DND-41 (cell line): Measurements from ENCODE around the gene MTG1.

ENCODE experiments used
- ATAC-seq: fragments of 200-7000 bp; cut with Tn5 transposase; 3 replicates; pipeline ENCODE4 v1.9.1; 2021; ENCODE audit warnings: low read depth; ENCODE audit not compliant: insufficient read depth
- DNase-seq: peaks from one replicate; pipeline ENCODE4 v3.0.0-alpha.2; 2020
- H2AFZ ChIP-seq: 2 replicates; pipeline ENCODE4 v1.6.0; 2012; ENCODE audit warnings: low read depth, low read length
- H3K27ac ChIP-seq: 2 replicates; pipeline ENCODE4 v1.5.1; 2012; ENCODE audit warnings: low read length, inconsistent platforms
- H3K27me3 ChIP-seq: fragments of 200-600 bp; sonication (generic); 2 replicates; pipeline ENCODE4 v1.6.0; 2012; ENCODE audit warnings: low read length, mild to moderate bottlenecking, inconsistent platforms; ENCODE audit not compliant: insufficient read depth, poor library complexity
- H3K36me3 ChIP-seq: 2 replicates; pipeline ENCODE4 v1.5.1; 2012; ENCODE audit warnings: low read length, inconsistent platforms; ENCODE audit not compliant: insufficient read depth
- H3K4me1 ChIP-seq: 2 replicates; pipeline ENCODE4 v1.5.1; 2012; ENCODE audit warnings: mild to moderate bottlenecking, low read length; ENCODE audit not compliant: insufficient read depth
- H3K4me2 ChIP-seq: 2 replicates; pipeline ENCODE4 v1.6.0; 2012; ENCODE audit warnings: mild to moderate bottlenecking, moderate library complexity, low read length, inconsistent platforms; ENCODE audit not compliant: insufficient read depth
- H3K4me3 ChIP-seq, 2 experiments: fragments of 200-600 bp in 1 of 2; shearing (Covaris generic) in 1 of 2; 2 replicates each; pipeline ENCODE4 v1.5.1; 2012 to 2016; ENCODE audit warnings: inconsistent platforms in 2 of 2, low read length in 2 of 2, mild to moderate bottlenecking in 2 of 2, low read depth in 1 of 2, moderate library complexity in 1 of 2
- H3K79me2 ChIP-seq: 2 replicates; pipeline ENCODE4 v1.6.0; 2012; ENCODE audit warnings: low read length, inconsistent platforms; ENCODE audit not compliant: insufficient read depth
- H3K9ac ChIP-seq: 2 replicates; pipeline ENCODE4 v1.6.0; 2012; ENCODE audit warnings: low read depth, mild to moderate bottlenecking, inconsistent platforms, low read length, moderate library complexity
- H3K9me3 ChIP-seq: 2 replicates; pipeline ENCODE4 v1.5.1; 2012; ENCODE audit warnings: low read length, moderate library complexity, mild to moderate bottlenecking, inconsistent platforms; ENCODE audit not compliant: insufficient read depth, severe bottlenecking
- H4K20me1 ChIP-seq: 2 replicates; pipeline ENCODE4 v1.6.0; 2012; ENCODE audit warnings: low read length; ENCODE audit not compliant: insufficient read depth
- CTCF ChIP-seq: IDR thresholded peaks from 2 replicates; pipeline ENCODE4 v1.5.1; 2012; ENCODE audit warnings: borderline replicate concordance, low read length, moderate library complexity, mild to moderate bottlenecking; ENCODE audit not compliant: poor library complexity, severe bottlenecking; ENCODE audit errors: extremely low read depth
- EZH2 ChIP-seq: IDR thresholded peaks from 3 replicates; pipeline ENCODE4 v1.6.1; 2012; ENCODE audit warnings: borderline replicate concordance, low read depth, mild to moderate bottlenecking, moderate library complexity, low read length, inconsistent platforms; ENCODE audit not compliant: severe bottlenecking

MTG1 gene

GRCh38 chr10:133460208-133460769, 66.3 kb downstream of the MTG1 start:
- H3K27ac ChIP-seq = no peak overlapping the region
- no peaks in the 10 kb centered on the region for H3K79me2 ChIP-seq
- H3K9ac ChIP-seq = no peak overlapping the region
- no peak for DNase-seq
- no peaks in the 10 kb centered on the region for H3K9me3 ChIP-seq
- ATAC-seq = no peak
- no peak for TF ChIP-seq EZH2
- TF ChIP-seq CTCF = no peak
- H2AFZ ChIP-seq = no peak overlapping the region
- H4K20me1 ChIP-seq = no peaks in the 10 kb centered on the region
- no peak overlapping the region for H3K4me2 ChIP-seq
- H3K27me3 ChIP-seq = no peaks in the 10 kb centered on the region
- H3K36me3 ChIP-seq = peaks cover 3% of the 10 kb centered on the region; the same call in 1 of the 2 replicates
- no peaks in the 10 kb centered on the region for H3K4me1 ChIP-seq
- no peak overlapping the region for H3K4me3 ChIP-seq

DNA sequence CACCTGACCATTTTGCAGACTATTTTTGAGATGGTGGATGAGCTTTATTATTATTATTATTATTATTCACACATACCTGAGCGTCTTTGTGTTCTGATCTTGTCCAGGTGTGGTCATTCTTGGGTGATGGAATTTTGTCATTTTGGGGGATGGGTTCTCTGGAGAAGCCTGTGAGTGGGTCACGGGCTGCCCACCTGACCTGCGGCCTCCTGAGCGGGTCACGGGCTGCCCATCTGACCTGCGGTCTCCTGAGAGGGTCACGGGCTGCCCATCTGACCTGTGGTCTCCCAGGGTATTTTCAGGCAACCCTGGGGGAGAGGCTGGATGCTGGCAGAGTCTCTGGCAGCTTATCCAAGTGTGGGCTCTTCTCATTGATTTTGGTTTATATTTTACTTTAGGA, 67.1 kb downstream of the MTG1 start:
- H3K9ac ChIP-seq = no peak overlapping the region
- H3K9me3 ChIP-seq = no peaks in the 10 kb centered on the region
- no peak overlapping the region for H3K27ac ChIP-seq
- H3K4me2 ChIP-seq = no peak overlapping the region
- no peaks in the 10 kb centered on the region for H3K27me3 ChIP-seq
- no peaks in the 10 kb centered on the region for H3K4me1 ChIP-seq
- H3K4me3 ChIP-seq = no peak overlapping the region
- H2AFZ ChIP-seq = no peak overlapping the region
- DNase-seq (no peak), ATAC-seq (no peak)
- H3K79me2 ChIP-seq = no peaks in the 10 kb centered on the region
- H3K36me3 ChIP-seq = peaks cover 3% of the 10 kb centered on the region; the same call in 1 of the 2 replicates
- no peaks in the 10 kb centered on the region for H4K20me1 ChIP-seq
- TF ChIP-seq CTCF = no peak
- TF ChIP-seq EZH2 = no peak

DNA sequence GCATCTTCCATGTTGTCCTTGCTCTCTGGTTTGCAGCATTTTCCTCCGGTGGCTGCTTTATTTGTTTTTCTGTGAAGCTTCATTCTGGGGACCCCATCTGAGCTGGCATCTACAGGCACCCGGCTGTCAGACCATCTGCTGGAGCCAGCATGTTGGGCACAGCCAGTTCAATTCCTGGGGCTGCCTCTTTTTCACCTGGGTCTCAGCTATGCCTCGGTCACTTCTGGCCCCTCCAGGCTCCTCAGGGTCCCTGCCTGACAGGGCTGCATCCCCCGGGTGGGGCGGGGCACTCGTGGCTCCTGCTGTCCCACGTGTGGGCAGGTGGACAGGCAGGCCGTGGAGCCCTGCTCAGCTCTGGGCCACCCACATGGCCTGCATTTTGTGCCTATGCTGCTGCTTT, 67.9 kb downstream of the MTG1 start:
- Histone ChIP-seq H3K4me2 (no peak overlapping the region), H3K4me3 (no peak overlapping the region), H3K27ac (no peak overlapping the region), H3K9ac (no peak overlapping the region), H3K79me2 (no peaks in the 10 kb centered on the region), H3K4me1 (no peaks in the 10 kb centered on the region), H3K36me3 (peaks cover 3% of the 10 kb centered on the region; the same call in 1 of the 2 replicates), H4K20me1 (no peaks in the 10 kb centered on the region), H3K9me3 (no peaks in the 10 kb centered on the region), H2AFZ (no peak overlapping the region), H3K27me3 (no peaks in the 10 kb centered on the region)
- DNase-seq = no peak
- no peak for ATAC-seq
- TF ChIP-seq CTCF (no peak), EZH2 (no peak)
